Measurements from ENCODE around the gene BRAF. TPM values are rescaled to one million over a fixed set of nuclear protein-coding genes. Genes with fewer than 3 reads are reported as not detected.

The BRAF gene
- total and polyA plus RNA-seq, 7 experiments from 2014 or later: 11.2 to 58.7 (median 48.3) TPM

DNA sequence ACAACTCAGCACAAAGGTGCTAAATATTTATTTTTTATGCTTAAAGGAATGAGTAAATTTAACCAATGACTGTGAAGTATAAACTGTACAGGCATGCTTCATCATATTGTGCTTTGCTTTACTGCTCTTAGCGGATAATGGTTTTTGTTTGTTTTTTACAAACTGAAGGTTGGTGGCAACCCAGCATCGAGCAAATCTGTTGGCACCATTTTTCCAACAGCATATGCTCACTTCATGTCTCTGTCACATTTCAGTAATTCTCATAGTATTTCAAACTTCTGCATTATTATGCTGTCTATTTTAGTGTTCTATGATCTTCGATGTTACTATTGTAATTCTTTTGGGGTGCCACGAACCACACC is 22.8 kb downstream of the BRAF start:
- H3K27ac ChIP-seq (ENCODE audit: low read depth, low read length): peak overlapping the region; percentile 58
- DNase-seq (no peak), ATAC-seq (no peak)
- no peaks in the 10 kb centered on the region for H3K36me3 ChIP-seq (ENCODE audit: control insufficient read depth in 2 of 3, insufficient read depth in 3 of 3, low read length in 3 of 3)
- Mint-ChIP-seq H3K4me3 (peak overlapping the region; percentile 58 to 83 (median 72)), H3K27ac (peak overlapping the region; percentile 73 to 94 (median 87)), H3K4me1 (peaks cover 31 to 84% (median 76%) of the 10 kb centered on the region in 7 donors), H3K36me3 (peaks cover 0 to 16% (median 4%) of the 10 kb centered on the region in 5 donors), H3K27me3 (no peaks in the 10 kb centered on the region), H3K9me3 (peaks cover 0 to 4% (median 0%) of the 10 kb centered on the region in 11 donors)
- no peaks in the 10 kb centered on the region for H3K27me3 ChIP-seq (ENCODE audit: control insufficient read depth in 2 of 2, insufficient read depth in 2 of 2, low read length in 2 of 2)
- no peaks in the 10 kb centered on the region for H3K9me3 ChIP-seq (ENCODE audit: control insufficient read depth in 2 of 3, low read length in 3 of 3)
- CTCF ChIA-PET: no interaction called here
- H3K4me1 ChIP-seq (ENCODE audit: control insufficient read depth in 2 of 2, insufficient read depth in 2 of 2, low read length in 2 of 2): peaks cover 0 to 11% of the 10 kb centered on the region in 2 donors
- intact Hi-C loops (cut with micrococcal nuclease): loop anchor here (1.0 to 2.0 kb wide), 2 partner anchors 15 to 22 kb away; partner anchors contain the start of gene BRAF (in 2 of the 2)
- no peak overlapping the region for H3K4me3 ChIP-seq (ENCODE audit: low read length)
- POLR2A ChIA-PET: interaction anchor here (2.7 kb wide), 1 partner anchor 22 kb away, joined by 10 read pairs; the partner anchor contains the start of gene BRAF

DNA sequence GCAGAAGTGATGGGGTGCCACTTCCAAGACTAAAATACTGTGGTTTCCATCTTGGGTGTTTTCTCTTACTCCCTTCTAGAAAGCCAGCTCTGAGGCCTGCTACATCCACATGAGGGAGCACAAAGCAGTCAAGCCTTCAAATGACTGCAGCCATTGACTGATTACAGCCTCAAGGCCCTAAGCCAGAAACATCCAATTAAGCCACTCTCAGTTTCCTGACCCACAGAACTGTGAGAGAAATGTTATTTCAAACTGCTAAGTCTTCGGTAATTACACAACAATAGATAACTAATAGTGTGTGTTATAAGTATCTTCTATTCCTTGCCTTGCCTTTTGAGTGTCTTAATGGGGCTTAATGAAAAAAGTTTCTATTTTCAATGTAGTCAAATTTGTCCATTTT is 24.8 kb downstream of the BRAF start:
- no peak overlapping the region for H3K27ac ChIP-seq (ENCODE audit: low read depth, low read length)
- intact Hi-C loops (cut with micrococcal nuclease): no loop called here
- POLR2A ChIA-PET: interaction anchor here (0.7 kb wide), 1 partner anchor 585 kb away, joined by 3 read pairs; no protein-coding TSS in a partner anchor

DNA sequence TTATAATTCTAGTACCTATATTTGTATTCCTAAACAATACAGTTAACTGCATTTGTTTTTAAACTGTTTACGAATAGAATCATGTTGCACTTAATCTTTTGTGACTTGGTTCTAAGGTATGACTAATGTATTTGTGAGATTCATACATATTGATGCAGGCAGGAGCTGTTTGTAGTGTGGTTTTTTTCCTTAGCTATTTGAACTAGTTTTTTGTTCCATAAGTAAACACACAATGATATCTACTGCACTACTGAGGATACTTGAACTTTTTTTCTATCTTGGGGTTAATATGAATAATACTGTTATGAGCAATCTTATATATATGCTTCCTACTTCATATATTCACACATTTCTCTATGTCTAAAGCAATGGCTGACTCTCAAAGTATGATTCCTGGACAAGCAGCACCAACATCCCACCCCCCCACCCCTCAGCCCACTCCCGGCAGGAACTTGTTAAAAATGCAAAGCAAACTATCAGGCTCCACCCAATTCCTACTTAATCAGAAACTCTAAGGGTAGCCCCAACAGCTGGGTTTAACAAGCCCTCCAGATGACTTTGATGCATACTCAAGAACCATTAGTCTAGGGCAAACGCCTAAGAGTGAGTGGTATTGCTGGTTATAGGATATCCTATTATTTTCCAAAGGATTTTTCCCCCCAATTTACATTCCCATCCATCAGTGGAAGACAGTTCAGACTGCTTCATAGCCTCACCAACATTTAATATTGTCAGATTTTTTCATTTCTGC is 25.8 kb downstream of the BRAF start:
- ATAC-seq (no peak), DNase-seq (no peak)
- H3K27ac Mint-ChIP-seq: peak overlapping the region in 3 of 9 donors; percentile 17 to 21 (median 20)
- H3K36me3 ChIP-seq (ENCODE audit: control insufficient read depth in 2 of 3, insufficient read depth in 3 of 3, low read length in 3 of 3): no peaks in the 10 kb centered on the region
- intact Hi-C loops (cut with micrococcal nuclease): no loop called here
- no peaks in the 10 kb centered on the region for H3K27me3 Mint-ChIP-seq
- ChIA-PET CTCF (no interaction called here), POLR2A (no interaction called here)
- H3K4me1 Mint-ChIP-seq: peaks cover 32 to 89% (median 81%) of the 10 kb centered on the region in 7 donors
- no peak overlapping the region for H3K4me3 Mint-ChIP-seq
- peaks cover 0 to 11% of the 10 kb centered on the region in 2 donors for H3K4me1 ChIP-seq (ENCODE audit: control insufficient read depth in 2 of 2, insufficient read depth in 2 of 2, low read length in 2 of 2)
- no peak overlapping the region for H3K27ac ChIP-seq (ENCODE audit: low read depth, low read length)
- H3K27me3 ChIP-seq (ENCODE audit: control insufficient read depth in 2 of 2, insufficient read depth in 2 of 2, low read length in 2 of 2): no peaks in the 10 kb centered on the region
- H3K9me3 Mint-ChIP-seq: peaks cover 0 to 4% (median 0%) of the 10 kb centered on the region in 11 donors
- H3K4me3 ChIP-seq (ENCODE audit: low read length): no peak overlapping the region
- H3K36me3 Mint-ChIP-seq: peaks cover 0 to 16% (median 12%) of the 10 kb centered on the region in 5 donors
- H3K9me3 ChIP-seq (ENCODE audit: control insufficient read depth in 2 of 3, low read length in 3 of 3): no peaks in the 10 kb centered on the region

More for the DNA sequence above, 24.8 kb downstream of the BRAF start:
- Histone ChIP-seq H3K9me3 (ENCODE audit: control insufficient read depth in 2 of 3, low read length in 3 of 3) (no peaks in the 10 kb centered on the region), H3K27me3 (ENCODE audit: control insufficient read depth in 2 of 2, insufficient read depth in 2 of 2, low read length in 2 of 2) (no peaks in the 10 kb centered on the region), H3K36me3 (ENCODE audit: control insufficient read depth in 2 of 3, insufficient read depth in 3 of 3, low read length in 3 of 3) (no peaks in the 10 kb centered on the region), H3K4me1 (ENCODE audit: control insufficient read depth in 2 of 2, insufficient read depth in 2 of 2, low read length in 2 of 2) (peaks cover 0 to 11% of the 10 kb centered on the region in 2 donors), H3K4me3 (ENCODE audit: low read length) (no peak overlapping the region)
- no peak for DNase-seq
- ATAC-seq: no peak
- peaks cover 0 to 16% (median 12%) of the 10 kb centered on the region in 5 donors for H3K36me3 Mint-ChIP-seq
- no peak overlapping the region for H3K4me3 Mint-ChIP-seq
- no peaks in the 10 kb centered on the region for H3K27me3 Mint-ChIP-seq
- peak overlapping the region in 1 of 9 donors; percentile 52 for H3K27ac Mint-ChIP-seq
- H3K9me3 Mint-ChIP-seq: peaks cover 0 to 4% (median 0%) of the 10 kb centered on the region in 11 donors
- CTCF ChIA-PET: interaction anchor here (1.5 kb wide), 1 partner anchor 174 kb away, joined by 3 read pairs; no protein-coding TSS in a partner anchor
- peaks cover 36 to 88% (median 79%) of the 10 kb centered on the region in 7 donors for H3K4me1 Mint-ChIP-seq

DNA sequence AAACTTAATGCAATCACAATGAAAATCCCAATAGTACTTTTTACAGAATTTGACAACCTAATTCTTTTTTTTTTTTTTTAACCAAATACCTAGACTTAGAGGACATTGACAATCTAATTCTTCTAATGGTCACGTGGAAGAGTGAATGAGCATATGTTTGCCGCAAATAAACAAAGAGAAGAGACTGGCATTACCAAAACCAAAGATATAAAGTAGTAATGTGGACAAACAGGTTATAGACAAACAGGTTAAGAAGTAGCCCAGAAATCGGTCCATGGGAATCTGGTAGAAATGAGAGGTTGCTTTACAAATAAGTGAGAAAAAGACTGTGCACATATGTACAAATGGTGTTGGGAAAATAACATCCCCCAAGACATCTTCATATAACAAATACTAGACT is 27.7 kb downstream of the BRAF start:
- POLR2A ChIA-PET: no interaction called here
- Mint-ChIP-seq H3K27me3 (no peaks in the 10 kb centered on the region), H3K4me3 (peak overlapping the region in 1 of 10 donors; percentile 23), H3K27ac (no peak overlapping the region), H3K36me3 (peaks cover 5 to 25% (median 7%) of the 10 kb centered on the region in 5 donors), H3K4me1 (peaks cover 15 to 89% (median 81%) of the 10 kb centered on the region in 7 donors), H3K9me3 (no peaks in the 10 kb centered on the region)
- CTCF ChIA-PET: no interaction called here
- no peaks in the 10 kb centered on the region for H3K27me3 ChIP-seq (ENCODE audit: control insufficient read depth in 2 of 2, insufficient read depth in 2 of 2, low read length in 2 of 2)
- DNase-seq (no peak), ATAC-seq (no peak)
- no peaks in the 10 kb centered on the region for H3K9me3 ChIP-seq (ENCODE audit: control insufficient read depth in 2 of 3, low read length in 3 of 3)
- intact Hi-C loops (cut with micrococcal nuclease): no loop called here
- no peaks in the 10 kb centered on the region for H3K36me3 ChIP-seq (ENCODE audit: control insufficient read depth in 2 of 3, insufficient read depth in 3 of 3, low read length in 3 of 3)
- peaks cover 0 to 9% of the 10 kb centered on the region in 2 donors for H3K4me1 ChIP-seq (ENCODE audit: control insufficient read depth in 2 of 2, insufficient read depth in 2 of 2, low read length in 2 of 2)
- no peak overlapping the region for H3K4me3 ChIP-seq (ENCODE audit: low read length)
- no peak overlapping the region for H3K27ac ChIP-seq (ENCODE audit: low read depth, low read length)

DNA sequence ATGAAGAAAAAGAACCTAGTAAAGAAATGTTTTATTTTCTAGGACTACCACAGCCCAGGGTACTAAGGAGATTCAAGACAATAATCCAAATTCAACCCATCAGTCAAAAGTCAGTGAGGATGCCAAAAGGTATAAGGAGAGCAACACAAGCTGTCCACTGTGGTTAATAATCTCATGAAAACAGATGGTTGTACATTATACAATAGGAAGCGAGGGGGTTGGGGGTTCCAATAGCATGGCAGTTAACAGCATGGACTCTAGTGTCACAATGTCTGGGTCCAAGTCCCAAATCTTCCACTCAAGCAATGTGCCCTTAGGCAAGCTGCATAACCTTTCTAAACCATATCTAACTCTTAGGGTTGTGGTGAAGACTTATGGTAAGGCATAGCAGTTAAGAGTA is 35.1 kb downstream of the BRAF start:
- Histone ChIP-seq H3K4me1 (ENCODE audit: control insufficient read depth in 2 of 2, insufficient read depth in 2 of 2, low read length in 2 of 2) (peaks cover 4 to 13% of the 10 kb centered on the region in 2 donors), H3K4me3 (ENCODE audit: low read length) (no peak overlapping the region), H3K27me3 (ENCODE audit: control insufficient read depth in 2 of 2, insufficient read depth in 2 of 2, low read length in 2 of 2) (no peaks in the 10 kb centered on the region), H3K27ac (ENCODE audit: low read depth, low read length) (no peak overlapping the region), H3K9me3 (ENCODE audit: control insufficient read depth in 2 of 3, low read length in 3 of 3) (no peaks in the 10 kb centered on the region), H3K36me3 (ENCODE audit: control insufficient read depth in 2 of 3, insufficient read depth in 3 of 3, low read length in 3 of 3) (no peaks in the 10 kb centered on the region)
- H3K4me1 Mint-ChIP-seq: peaks cover 5 to 95% (median 79%) of the 10 kb centered on the region in 7 donors
- ATAC-seq (no peak), DNase-seq (no peak)
- ChIA-PET POLR2A (no interaction called here), CTCF (no interaction called here)
- peak overlapping the region in 1 of 9 donors; percentile 33 for H3K27ac Mint-ChIP-seq
- H3K9me3 Mint-ChIP-seq: no peaks in the 10 kb centered on the region
- H3K36me3 Mint-ChIP-seq: peaks cover 0 to 10% (median 5%) of the 10 kb centered on the region in 5 donors
- H3K27me3 Mint-ChIP-seq: no peaks in the 10 kb centered on the region
- intact Hi-C loops (cut with micrococcal nuclease): loop anchor here in 1 of 2 donors (5.0 kb wide), 1 partner anchor 37 kb away; no protein-coding TSS in a partner anchor
- H3K4me3 Mint-ChIP-seq: no peak overlapping the region

DNA sequence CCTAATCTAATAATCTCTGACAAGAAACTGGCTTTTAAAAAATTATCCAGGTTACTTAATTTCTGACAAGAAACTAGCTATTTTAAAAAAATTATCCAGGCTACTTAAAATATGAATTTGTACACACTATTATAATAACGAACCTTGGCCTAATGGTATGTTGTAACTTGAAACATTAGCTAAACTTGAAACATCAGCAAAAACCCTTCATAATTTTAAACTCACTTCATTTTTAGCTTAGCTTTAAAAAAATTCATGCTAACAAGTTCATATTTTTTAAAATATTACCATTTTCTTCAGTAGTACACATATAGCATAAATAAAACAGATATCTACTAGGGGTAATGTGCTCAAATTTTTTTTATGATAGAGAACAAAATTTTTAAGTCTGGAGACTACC is 35.6 kb downstream of the BRAF start:
- H3K36me3 Mint-ChIP-seq: peaks cover 0 to 10% (median 5%) of the 10 kb centered on the region in 5 donors
- H3K9me3 ChIP-seq (ENCODE audit: control insufficient read depth in 2 of 3, low read length in 3 of 3): no peaks in the 10 kb centered on the region
- H3K27ac Mint-ChIP-seq: no peak overlapping the region
- no peak overlapping the region for H3K4me3 ChIP-seq (ENCODE audit: low read length)
- CTCF ChIA-PET: interaction anchor here (0.9 kb wide), 1 partner anchor 76 kb away, joined by 3 read pairs; no protein-coding TSS in a partner anchor
- peaks cover 5 to 90% (median 74%) of the 10 kb centered on the region in 7 donors for H3K4me1 Mint-ChIP-seq
- ATAC-seq: no peak
- no peaks in the 10 kb centered on the region for H3K27me3 Mint-ChIP-seq
- no peaks in the 10 kb centered on the region for H3K36me3 ChIP-seq (ENCODE audit: control insufficient read depth in 2 of 3, insufficient read depth in 3 of 3, low read length in 3 of 3)
- peaks cover 4 to 13% of the 10 kb centered on the region in 2 donors for H3K4me1 ChIP-seq (ENCODE audit: control insufficient read depth in 2 of 2, insufficient read depth in 2 of 2, low read length in 2 of 2)
- no peak overlapping the region for H3K27ac ChIP-seq (ENCODE audit: low read depth, low read length)
- no peaks in the 10 kb centered on the region for H3K9me3 Mint-ChIP-seq
- no peak for DNase-seq
- POLR2A ChIA-PET: interaction anchor here (0.6 kb wide), 1 partner anchor 13 kb away, joined by 3 read pairs; no protein-coding TSS in a partner anchor
- H3K27me3 ChIP-seq (ENCODE audit: control insufficient read depth in 2 of 2, insufficient read depth in 2 of 2, low read length in 2 of 2): no peaks in the 10 kb centered on the region
- H3K4me3 Mint-ChIP-seq: no peak overlapping the region
- intact Hi-C loops (cut with micrococcal nuclease): no loop called here
